SU-DHL-6 (cell line): ENCODE data around the gene ZNF496.
"Not testable (repeated sequence)": the region's sequence is repeated elsewhere in the genome, so short reads cannot be mapped to it uniquely, and the experiment has no call there.

Source experiments
- CTCF ChIP-seq: fragments of 200-600 bp; sonication (generic); IDR thresholded peaks from one replicate; pipeline ENCODE4 v1.5.1; 2017; ENCODE audit warnings: antibody characterized with exemption, mild to moderate bottlenecking, low read length, moderate library complexity; ENCODE audit not compliant: insufficient read depth, poor library complexity, severe bottlenecking
- EZH2phosphoT487 ChIP-seq: fragments of 200-600 bp; sonication (generic), shearing (Covaris generic); conservative IDR thresholded peaks from 2 replicates; pipeline ENCODE4 v1.6.1; 2018; ENCODE audit warnings: mild to moderate bottlenecking, antibody characterized with exemption, low read length, moderate library complexity, mixed read lengths

- TF ChIP-seq CTCF, EZH2phosphoT487: not testable (repeated sequence)
These were observed 42.3 kb downstream of the ZNF496 start for GRCh38 chr1:247289274-247289892.
